Dermis blood vessel endothelial cell (primary cell): ENCODE measurements around the gene PKN1. TPM values are rescaled to one million over a fixed set of nuclear protein-coding genes. Genes with fewer than 3 reads are reported as not detected.

Experiments used
- DNase-seq: peaks from one replicate; pipeline ENCODE4 v3.0.0; 2010
- total RNA-seq: library from RNA; depleted of rRNA; stranded (reverse); fragments of >200 nt; gene quantifications from 2 replicates; pipeline ENCODE4 v1.2.3, GENCODE V29; 2014

PKN1 gene
- total RNA-seq, 1 donor from 2014 or later = 282 TPM

GRCh38 chr19:14467391-14467790 lies 34.3 kb downstream of the PKN1 start:
- DNase-seq = no peak

GRCh38 chr19:14467816-14468215 lies 34.7 kb downstream of the PKN1 start:
- DNase-seq = no peak

- DNase-seq = no peak
These were observed 37.1 kb downstream of the PKN1 start for GRCh38 chr19:14470031-14470876.

GRCh38 chr19:14471436-14472187 lies 38.5 kb downstream of the PKN1 start:
- DNase-seq = no peak

- DNase-seq = peak; percentile 75
These were observed 39.3 kb downstream of the PKN1 start for GRCh38 chr19:14472202-14472938.

- peak; percentile 53 for DNase-seq
These were observed 40.2 kb downstream of the PKN1 start for GRCh38 chr19:14473073-14473977.

- peak; percentile 41 for DNase-seq
These were observed 41.0 kb downstream of the PKN1 start for GRCh38 chr19:14473978-14474578.

- no peak for DNase-seq
These were observed 41.7 kb downstream of the PKN1 start for GRCh38 chr19:14474827-14475226.

- DNase-seq = peak; percentile 41
These were observed 42.4 kb downstream of the PKN1 start, which contains the start of gene PTGER1 for GRCh38 chr19:14475251-14476073. Gene PTGER1, minus strand, starts transcription at chr19:14475354. Its CDS starts 1,034 bp downstream, at chr19:14474320.

GRCh38 chr19:14476327-14476672 lies 43.2 kb downstream of the PKN1 start:
- no peak for DNase-seq

- DNase-seq = no peak
These were observed 43.7 kb downstream of the PKN1 start for GRCh38 chr19:14476673-14477401.

- no peak for DNase-seq
These were observed 44.5 kb downstream of the PKN1 start for GRCh38 chr19:14477418-14478112.

GRCh38 chr19:14478113-14478545 lies 45.0 kb downstream of the PKN1 start:
- no peak for DNase-seq

GRCh38 chr19:14479309-14479974 lies 46.3 kb downstream of the PKN1 start:
- no peak for DNase-seq

GRCh38 chr19:14479975-14480699 lies 47.0 kb downstream of the PKN1 start:
- DNase-seq = peak; percentile 60

GRCh38 chr19:14480700-14481079 lies 47.6 kb downstream of the PKN1 start:
- no peak for DNase-seq

- no peak for DNase-seq
These were observed 49.3 kb downstream of the PKN1 start for GRCh38 chr19:14482172-14482941.
